ENCODE results near the gene MXD4.

Gene MXD4

GRCh38 chr4:2262145-2262943, 435 bp upstream of the MXD4 start:
- DNase-seq: peak; percentile 100

GRCh38 chr4:2261110-2261852, 628 bp downstream of the MXD4 start:
- peak; percentile 65 for DNase-seq

- no peak for DNase-seq
Observed at GRCh38 chr4:2260344-2261109, 1.4 kb downstream of the MXD4 start.

- DNase-seq: no peak
Observed at GRCh38 chr4:2259541-2260343, 2.2 kb downstream of the MXD4 start.

GRCh38 chr4:2259036-2259540, 2.8 kb downstream of the MXD4 start:
- no peak for DNase-seq

- no peak for DNase-seq
Observed at GRCh38 chr4:2258091-2259035, 3.5 kb downstream of the MXD4 start.

GRCh38 chr4:2257361-2258081, 4.4 kb downstream of the MXD4 start:
- DNase-seq: no peak

GRCh38 chr4:2256781-2257191, 5.1 kb downstream of the MXD4 start:
- no peak for DNase-seq

- DNase-seq: no peak
Observed at GRCh38 chr4:2256156-2256731, 5.7 kb downstream of the MXD4 start.

GRCh38 chr4:2255501-2256155, 6.3 kb downstream of the MXD4 start:
- DNase-seq: peak; percentile 15

- DNase-seq: no peak
Observed at GRCh38 chr4:2254665-2255500, 7.0 kb downstream of the MXD4 start.

GRCh38 chr4:2253160-2254084, 8.5 kb downstream of the MXD4 start:
- no peak for DNase-seq

GRCh38 chr4:2252530-2253091, 9.3 kb downstream of the MXD4 start:
- no peak for DNase-seq

GRCh38 chr4:2251795-2252529, 9.9 kb downstream of the MXD4 start:
- DNase-seq: no peak

- DNase-seq: no peak
Observed at GRCh38 chr4:2251073-2251794, 10.7 kb downstream of the MXD4 start.

Measured in fibroblast of skin of back (primary cell).